H1 (cell line): ENCODE measurements around the gene OLFM1. TPM values are rescaled to one million over a fixed set of nuclear protein-coding genes. Genes with fewer than 3 reads are reported as not detected.

ENCODE experiments used
- CTCF ChIA-PET: fragments of 300-600 bp; sonication (Branson Sonifier 250); formaldehyde crosslinking; loops from one replicate; lab custom pipeline; 2021; ENCODE audit not compliant: partially characterized antibody; lab: Charles Lee
- POLR2A ChIA-PET: fragments of 300-600 bp; sonication (Branson Sonifier 250); formaldehyde crosslinking; loops from one replicate; lab custom pipeline; 2021; ENCODE audit warnings: inconsistent platforms; ENCODE audit not compliant: partially characterized antibody; lab: Charles Lee
- DNase-seq, 2 experiments: peaks; one replicate each; pipeline versions ENCODE4 v3.0.0 to v3.0.0-alpha.2; 2010 to 2022; ENCODE audit warnings: low spot score in 2 of 2, low read depth in 1 of 2, mixed read lengths in 1 of 2
- FAIRE-seq: peaks from 2 replicates; lab custom pipeline; 2011; peaks lifted over from hg19 to GRCh38; lab: Jason Lieb, UNC
- H2AFZ ChIP-seq: 2 replicates; pipeline ENCODE4 v1.8.1; 2012; ENCODE audit warnings: low read length, inconsistent platforms
- H2AK5ac ChIP-seq: 2 replicates; pipeline ENCODE4 v1.6.1; 2013; ENCODE audit warnings: low read depth, low read length
- H2BK120ac ChIP-seq: replicated peaks from 2 replicates; pipeline ENCODE3; 2013; ENCODE audit warnings: low read depth, low read length, inconsistent platforms
- H2BK12ac ChIP-seq: 2 replicates; pipeline ENCODE4 v1.6.1; 2013; ENCODE audit warnings: low read depth, low read length
- H2BK15ac ChIP-seq: 2 replicates; pipeline ENCODE4 v1.6.1; 2013; ENCODE audit warnings: low read length
- H2BK20ac ChIP-seq: 2 replicates; pipeline ENCODE4 v1.6.1; 2013; ENCODE audit warnings: low read length
- H2BK5ac ChIP-seq: 2 replicates; pipeline ENCODE4 v1.6.1; 2013; ENCODE audit warnings: low read depth, low read length
- H3K14ac ChIP-seq: 2 replicates; pipeline ENCODE4 v1.6.1; 2013; ENCODE audit warnings: inconsistent platforms; ENCODE audit not compliant: insufficient read length
- H3K18ac ChIP-seq: 2 replicates; pipeline ENCODE4 v1.6.1; 2013; ENCODE audit warnings: low read length; ENCODE audit errors: extremely low read depth
- H3K23ac ChIP-seq: 2 replicates; pipeline ENCODE4 v1.6.1; 2013; ENCODE audit warnings: inconsistent platforms; ENCODE audit not compliant: insufficient read length
- H3K23me2 ChIP-seq: 2 replicates; pipeline ENCODE4 v1.6.1; 2013; ENCODE audit warnings: low read depth, low read length
- H3K27ac ChIP-seq: 2 replicates; pipeline ENCODE4 v1.6.1; 2011; ENCODE audit warnings: low read depth, low read length, inconsistent platforms
- H3K27me3 ChIP-seq, 4 experiments: replicated peaks in 1 of 4; 1 replicate in 1 of 4; 2 replicates in 3 of 4; pipeline versions ENCODE4 v1.6.1 to v1.8.1; 2011 to 2013; ENCODE audit warnings: low read length in 3 of 4, mild to moderate bottlenecking in 3 of 4, inconsistent platforms in 2 of 4, mixed read lengths in 2 of 4, moderate library complexity in 1 of 4; ENCODE audit not compliant: control insufficient read depth in 3 of 4, insufficient read depth in 3 of 4; ENCODE audit errors: extremely low read depth in 1 of 4
- H3K36me3 ChIP-seq, 4 experiments: 2 replicates each; pipeline versions ENCODE4 v1.6.1 to v1.8.1; 2011 to 2013; ENCODE audit warnings: mild to moderate bottlenecking in 4 of 4, low read length in 3 of 4, moderate library complexity in 2 of 4, control low read depth in 1 of 4, inconsistent platforms in 1 of 4; ENCODE audit not compliant: insufficient read depth in 4 of 4, control insufficient read depth in 2 of 4
- H3K4ac ChIP-seq: replicated peaks from 2 replicates; pipeline ENCODE3; 2013; ENCODE audit warnings: low read length, low read depth, mixed read lengths, inconsistent platforms; ENCODE audit not compliant: insufficient read length
- H3K4me1 ChIP-seq, 4 experiments: replicated peaks in 1 of 4; 1 replicate in 1 of 4; 2 replicates in 3 of 4; pipeline versions ENCODE4 v1.6.1 to v1.8.1; 2011 to 2013; ENCODE audit warnings: low read length in 3 of 4, inconsistent platforms in 2 of 4, mixed read lengths in 1 of 4; ENCODE audit not compliant: insufficient read depth in 4 of 4, control insufficient read depth in 3 of 4
- H3K4me2 ChIP-seq, 2 experiments: 2 replicates each; pipeline versions ENCODE4 v1.6.1 to v1.8.1; 2011 to 2013; ENCODE audit warnings: low read depth in 2 of 2, low read length in 2 of 2, control low read depth in 1 of 2, inconsistent platforms in 1 of 2, mild to moderate bottlenecking in 1 of 2; ENCODE audit not compliant: insufficient read depth in 1 of 2
- H3K4me3 ChIP-seq, 4 experiments: fragments of 200-600, 300-600 bp in 1 of 4; sonication (generic), shearing (Covaris generic), sonication (Bioruptor Twin) in 1 of 4; 2 replicates each; pipeline versions ENCODE4 v1.5.1 to v1.8.1; 2011 to 2016; ENCODE audit warnings: low read length in 4 of 4, low read depth in 3 of 4, control low read depth in 2 of 4, inconsistent platforms in 2 of 4, mild to moderate bottlenecking in 2 of 4, mixed read lengths in 1 of 4, moderate library complexity in 1 of 4; ENCODE audit not compliant: insufficient read depth in 2 of 4; ENCODE audit errors: extremely low read depth in 1 of 4
- H3K56ac ChIP-seq: replicated peaks from 2 replicates; pipeline ENCODE3; 2013; ENCODE audit warnings: low read depth, mild to moderate bottlenecking, mixed read lengths, low read length, inconsistent platforms; ENCODE audit not compliant: insufficient read length
- H3K79me1 ChIP-seq: 2 replicates; pipeline ENCODE4 v1.6.1; 2013; ENCODE audit warnings: low read depth, low read length, control low read depth
- H3K79me2 ChIP-seq, 2 experiments: 2 replicates each; pipeline versions ENCODE4 v1.6.1 to v1.8.1; 2012 to 2013; ENCODE audit warnings: low read length in 2 of 2, mild to moderate bottlenecking in 2 of 2, inconsistent platforms in 1 of 2; ENCODE audit not compliant: insufficient read depth in 2 of 2, control insufficient read depth in 1 of 2
- H3K9ac ChIP-seq, 4 experiments: replicated peaks in 1 of 4; 1 replicate in 1 of 4; 2 replicates in 3 of 4; pipeline versions ENCODE4 v1.6.1 to v1.8.1; 2011 to 2013; ENCODE audit warnings: low read depth in 3 of 4, low read length in 3 of 4, control low read depth in 2 of 4, mild to moderate bottlenecking in 2 of 4, moderate library complexity in 2 of 4, inconsistent platforms in 1 of 4; ENCODE audit errors: extremely low read depth in 1 of 4
- H3K9me3 ChIP-seq, 2 experiments: 2 replicates each; pipeline versions ENCODE4 v1.6.1 to v1.8.1; 2012 to 2013; ENCODE audit warnings: mild to moderate bottlenecking in 2 of 2, moderate library complexity in 2 of 2, control low read depth in 1 of 2, inconsistent platforms in 1 of 2, low read depth in 1 of 2, low read length in 1 of 2, mixed read lengths in 1 of 2; ENCODE audit not compliant: insufficient read depth in 2 of 2
- H4K20me1 ChIP-seq, 2 experiments: replicated peaks in 1 of 2; 2 replicates each; pipeline versions ENCODE3 to v1.8.1; 2011 to 2013; ENCODE audit warnings: inconsistent platforms in 2 of 2, low read length in 2 of 2, mild to moderate bottlenecking in 1 of 2; ENCODE audit not compliant: insufficient read depth in 2 of 2, control insufficient read depth in 1 of 2
- H4K5ac ChIP-seq: 2 replicates; pipeline ENCODE4 v1.6.1; 2013; ENCODE audit warnings: low read length, low read depth, mixed read lengths, inconsistent platforms; ENCODE audit not compliant: insufficient read length
- H4K8ac ChIP-seq: 2 replicates; pipeline ENCODE4 v1.8.0; 2013; ENCODE audit warnings: mild to moderate bottlenecking, moderate library complexity, low read length, inconsistent platforms; ENCODE audit not compliant: insufficient read depth; ENCODE audit errors: extremely low read depth
- H4K91ac ChIP-seq: replicated peaks from 2 replicates; pipeline ENCODE3; 2013; ENCODE audit warnings: low read length, mixed read lengths, inconsistent platforms; ENCODE audit not compliant: insufficient read length
- ASH2L ChIP-seq: fragments of 200-600, 300-600 bp; sonication (generic); IDR thresholded peaks from one replicate; pipeline ENCODE4 v1.7.1; 2017; ENCODE audit warnings: low read length
- CREB1 ChIP-seq: IDR thresholded peaks from 2 replicates; pipeline ENCODE4 v1.6.1; 2012; ENCODE audit warnings: inconsistent platforms
- MAFK ChIP-seq: IDR thresholded peaks from 2 replicates; pipeline ENCODE4 v1.6.1; 2012; ENCODE audit warnings: low read depth, mild to moderate bottlenecking, improper control_type of control experiment, low read length
- NANOG ChIP-seq: IDR thresholded peaks from 2 replicates; pipeline ENCODE4 v1.6.1; 2011; ENCODE audit warnings: low read length, low read depth, mild to moderate bottlenecking, inconsistent platforms; ENCODE audit not compliant: insufficient read depth, poor library complexity, severe bottlenecking
- WGBS, 2 experiments: shearing (Covaris generic) in 1 of 2; methylation state at CpG; one replicate each; pipeline versions ENCODE4 v1.1.6 to v1.1.7; 2013 to 2015; ENCODE audit warnings: low lambda C conversion rate in 2 of 2, mixed read lengths in 2 of 2, inconsistent platforms in 1 of 2, low coverage in 1 of 2, missing lambda C conversion rate in 1 of 2; ENCODE audit not compliant: insufficient replicate concordance in 2 of 2, insufficient coverage in 1 of 2, insufficient read length in 1 of 2; ENCODE audit errors: extremely low coverage in 1 of 2, missing lambda C conversion rate in 1 of 2; 5-methylcytosine and 5-hydroxymethylcytosine counted together
- polyA plus RNA-seq, 7 experiments: library from polyadenylated mRNA; depleted of rRNA in 3 of 7; stranded (reverse) in 5 of 7; unstranded in 2 of 7; fragments of >200 nt in 5 of 7; fragments of 200-250 nt in 2 of 7; gene quantifications; 1 replicate in 5 of 7; 2 replicates in 1 of 7; 4 replicates in 1 of 7; pipeline versions ENCODE4 v1.2.1 to v1.2.3, GENCODE V29; 2011 to 2013; ENCODE audit warnings: missing spikeins in 2 of 7, mixed read lengths in 2 of 7
- total RNA-seq: library from RNA; stranded (reverse); fragmentation: NEBNext Ultra II Directional; extraction: Animal tissue kit (Norgen Biotek cat#: 25700); gene quantifications from 2 replicates; pipeline ENCODE4 v1.2.1, GENCODE V29; 2021
- TF ChIP-seq, protein P1 (sequence below): IDR thresholded peaks from 2 replicates; pipeline ENCODE4 v1.6.1; 2011; ENCODE audit warnings: low read depth, mild to moderate bottlenecking, low read length; ENCODE audit not compliant: insufficient read depth

Gene OLFM1
- total and polyA plus RNA-seq, 2 of the 8 experiments (the other 6 are each of a cell fraction or from before 2014, with no cell fraction given): 53.0 to 53.4 TPM

DNA sequence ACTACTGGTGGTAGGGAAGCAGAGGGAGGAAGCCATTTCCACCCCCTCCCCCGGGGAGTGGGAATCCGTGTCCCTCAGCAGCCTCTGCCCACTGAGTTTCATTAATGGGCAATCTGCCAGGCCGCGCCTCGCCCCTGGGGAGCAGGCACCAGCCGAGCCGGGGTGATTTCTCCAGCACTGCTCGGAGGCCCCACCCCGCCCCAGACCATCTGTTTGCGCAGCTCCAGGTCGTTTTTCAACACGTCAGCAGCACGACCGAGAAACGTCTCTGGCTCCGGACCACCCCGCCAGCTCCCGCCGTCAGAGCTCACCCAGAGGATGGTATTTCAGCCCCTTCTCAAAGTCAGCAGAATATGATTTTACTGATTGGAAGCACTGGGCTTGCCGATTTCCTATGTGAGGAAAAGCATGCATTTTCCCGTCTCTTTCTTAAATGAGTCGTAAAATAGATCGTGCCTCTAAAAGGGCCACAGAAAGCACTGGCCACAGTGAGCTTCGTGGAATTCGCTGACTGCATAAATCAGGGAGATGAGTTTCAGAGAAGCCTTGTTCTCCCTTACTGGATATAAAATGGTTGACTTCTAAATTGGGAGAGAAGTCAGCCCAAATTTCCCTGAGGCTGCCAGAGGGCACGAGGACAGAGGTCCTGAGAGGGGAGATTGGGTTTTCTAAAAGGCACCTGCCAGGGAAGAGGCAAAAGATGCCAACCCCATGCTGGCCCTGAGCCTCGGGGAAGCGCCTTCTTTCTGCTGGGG lies 47.0 kb downstream of the OLFM1 start:
- no peak overlapping the region for H4K8ac ChIP-seq
- no peak overlapping the region for H4K5ac ChIP-seq
- no peak overlapping the region for H2AK5ac ChIP-seq
- H3K9me3 ChIP-seq: peaks cover 11 to 19% of the 10 kb centered on the region in 2 experiments
- no peak for TF ChIP-seq MAFK
- TF ChIP-seq, protein P1, sequence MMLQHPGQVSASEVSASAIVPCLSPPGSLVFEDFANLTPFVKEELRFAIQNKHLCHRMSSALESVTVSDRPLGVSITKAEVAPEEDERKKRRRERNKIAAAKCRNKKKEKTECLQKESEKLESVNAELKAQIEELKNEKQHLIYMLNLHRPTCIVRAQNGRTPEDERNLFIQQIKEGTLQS: no peak
- TF ChIP-seq NANOG: no peak
- TF ChIP-seq CREB1: no peak
- TF ChIP-seq ASH2L: no peak
- TF ChIP-seq, all 59 proteins: peak for 0
- Histone ChIP-seq H2BK120ac (no peak overlapping the region), H3K18ac (no peak overlapping the region), H3K36me3 (no peaks in the 10 kb centered on the region), H3K4me3 (no peak overlapping the region), H4K20me1 (no peaks in the 10 kb centered on the region), H3K9ac (no peak overlapping the region), H3K27ac (no peak overlapping the region), H3K79me2 (no peaks in the 10 kb centered on the region), H2BK12ac (no peak overlapping the region), H3K14ac (no peak overlapping the region), H2AFZ (no peak overlapping the region), H3K4ac (no peak overlapping the region), H3K79me1 (no peaks in the 10 kb centered on the region), H4K91ac (no peak overlapping the region), H3K56ac (no peak overlapping the region), H3K27me3 (peaks cover 0 to 4% (median 0%) of the 10 kb centered on the region in 4 experiments; a peak in 3 of 7 replicates), H2BK20ac (no peak overlapping the region), H3K4me2 (no peak overlapping the region), H2BK15ac (no peak overlapping the region), H2BK5ac (no peak overlapping the region), H3K4me1 (peaks cover 2 to 15% (median 5%) of the 10 kb centered on the region in 4 experiments), H3K23ac (no peak overlapping the region), H3K23me2 (no peaks in the 10 kb centered on the region)
- DNase-seq (no peak), FAIRE-seq (no peak)
- ChIA-PET CTCF (interaction anchor here (1.7 kb wide), 1 partner anchor 47 kb away, joined by 3 read pairs; no protein-coding TSS in a partner anchor), POLR2A (interaction anchor here (1.0 kb wide), 1 partner anchor 18 kb away, joined by 3 read pairs; no protein-coding TSS in a partner anchor)
- 89% methylated on average over 28 of the region's 28 CpGs; no CpG with 5 or more reads in 1 of the 2 experiments for WGBS, 2 experiments
